GM06990 (cell line): ENCODE results near the gene CD37.
"Not testable (repeated sequence)": the region's sequence is repeated elsewhere in the genome, so short reads cannot be mapped to it uniquely, and the experiment has no call there.

Experiments
- DNase-seq: peaks from one replicate; pipeline ENCODE4 v3.0.0-alpha.2; 2011; ENCODE audit not compliant: insufficient read length; ENCODE audit errors: extremely low read depth
- H3K27me3 ChIP-seq: replicated peaks from 2 replicates; pipeline ENCODE4 v1.6.0; 2011; ENCODE audit warnings: low read length; ENCODE audit not compliant: control insufficient read depth, insufficient read depth
- H3K36me3 ChIP-seq: 2 replicates; pipeline ENCODE4 v1.5.1; 2011; ENCODE audit warnings: low read length; ENCODE audit not compliant: control insufficient read depth, insufficient read depth
- H3K4me3 ChIP-seq: replicated peaks from 2 replicates; pipeline ENCODE4 v1.5.1; 2011; ENCODE audit warnings: low read depth, mild to moderate bottlenecking, control low read depth, low read length
- TF ChIP-seq, protein P1 (sequence below): IDR thresholded peaks from 2 replicates; pipeline ENCODE4 v1.5.1; 2011; ENCODE audit warnings: low read length, control low read depth, mild to moderate bottlenecking, inconsistent platforms; ENCODE audit not compliant: insufficient read depth, poor library complexity, severe bottlenecking

CD37 gene

DNA sequence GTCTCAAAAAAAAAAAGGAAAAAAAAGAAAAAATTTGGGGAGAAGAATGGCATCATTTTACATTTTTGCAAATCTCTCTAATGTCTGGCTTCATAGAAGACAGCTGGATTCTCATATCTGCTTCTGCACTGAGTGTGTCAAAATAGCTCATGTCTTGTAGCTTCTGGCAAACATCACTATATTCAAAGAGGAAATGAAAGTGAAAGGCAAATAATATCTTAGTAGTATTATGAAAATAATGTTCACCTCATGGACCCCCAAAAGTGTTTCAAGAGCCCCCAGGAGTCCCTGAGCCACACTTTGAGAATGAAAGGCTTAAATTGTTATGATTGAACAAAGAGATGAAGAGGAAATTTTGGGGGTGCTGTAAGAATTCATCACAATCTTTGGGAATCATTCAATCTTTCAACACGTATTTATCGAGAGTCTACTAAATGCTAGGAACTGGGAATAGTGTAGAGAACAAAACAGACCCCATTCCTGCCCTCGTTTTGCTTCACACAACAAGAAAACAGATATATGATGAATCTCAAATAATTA is 9.0 kb upstream of the CD37 start:
- TF ChIP-seq, protein P1, sequence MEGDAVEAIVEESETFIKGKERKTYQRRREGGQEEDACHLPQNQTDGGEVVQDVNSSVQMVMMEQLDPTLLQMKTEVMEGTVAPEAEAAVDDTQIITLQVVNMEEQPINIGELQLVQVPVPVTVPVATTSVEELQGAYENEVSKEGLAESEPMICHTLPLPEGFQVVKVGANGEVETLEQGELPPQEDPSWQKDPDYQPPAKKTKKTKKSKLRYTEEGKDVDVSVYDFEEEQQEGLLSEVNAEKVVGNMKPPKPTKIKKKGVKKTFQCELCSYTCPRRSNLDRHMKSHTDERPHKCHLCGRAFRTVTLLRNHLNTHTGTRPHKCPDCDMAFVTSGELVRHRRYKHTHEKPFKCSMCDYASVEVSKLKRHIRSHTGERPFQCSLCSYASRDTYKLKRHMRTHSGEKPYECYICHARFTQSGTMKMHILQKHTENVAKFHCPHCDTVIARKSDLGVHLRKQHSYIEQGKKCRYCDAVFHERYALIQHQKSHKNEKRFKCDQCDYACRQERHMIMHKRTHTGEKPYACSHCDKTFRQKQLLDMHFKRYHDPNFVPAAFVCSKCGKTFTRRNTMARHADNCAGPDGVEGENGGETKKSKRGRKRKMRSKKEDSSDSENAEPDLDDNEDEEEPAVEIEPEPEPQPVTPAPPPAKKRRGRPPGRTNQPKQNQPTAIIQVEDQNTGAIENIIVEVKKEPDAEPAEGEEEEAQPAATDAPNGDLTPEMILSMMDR: no peak
- no peak for DNase-seq
- Histone ChIP-seq H3K4me3 (no peak overlapping the region), H3K36me3 (no peaks in the 10 kb centered on the region; the same call in 1 of the 2 replicates), H3K27me3 (no peaks in the 10 kb centered on the region)

DNA sequence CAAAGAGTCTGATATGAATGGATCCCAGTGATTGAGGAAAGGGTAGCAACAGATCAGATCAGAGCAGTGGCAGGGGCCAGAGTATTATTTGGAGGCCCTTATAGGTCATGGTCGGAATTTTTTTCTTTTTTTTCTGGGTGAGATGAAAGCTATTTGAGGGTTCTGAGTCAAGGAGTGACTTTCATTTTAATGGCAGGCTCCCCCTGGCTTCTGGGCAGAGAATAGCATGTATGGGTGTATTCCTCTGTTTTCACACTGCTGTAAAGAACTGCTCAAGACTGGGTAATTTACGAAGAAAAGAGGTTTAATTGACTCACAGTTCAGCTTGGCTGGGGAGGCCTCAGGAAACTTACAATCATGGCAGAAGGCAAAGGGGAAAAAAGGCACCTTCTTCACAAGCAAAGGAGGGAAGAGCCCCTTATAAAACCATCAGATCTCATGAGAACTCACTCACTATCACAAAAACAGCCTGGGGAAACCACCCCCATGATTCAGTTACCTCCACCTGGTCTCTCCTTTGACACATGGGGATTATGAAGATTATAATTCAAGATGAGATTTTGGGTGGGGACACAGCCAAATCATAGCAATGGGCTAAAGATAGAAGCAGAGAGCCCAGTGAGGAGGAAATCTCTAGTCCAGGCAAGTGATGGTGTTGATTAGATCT is 7.2 kb upstream of the CD37 start:
- no peak for DNase-seq
- TF ChIP-seq, protein P1: peak; percentile 84
- H3K36me3 ChIP-seq: no peaks in the 10 kb centered on the region; the same call in 1 of the 2 replicates

DNA sequence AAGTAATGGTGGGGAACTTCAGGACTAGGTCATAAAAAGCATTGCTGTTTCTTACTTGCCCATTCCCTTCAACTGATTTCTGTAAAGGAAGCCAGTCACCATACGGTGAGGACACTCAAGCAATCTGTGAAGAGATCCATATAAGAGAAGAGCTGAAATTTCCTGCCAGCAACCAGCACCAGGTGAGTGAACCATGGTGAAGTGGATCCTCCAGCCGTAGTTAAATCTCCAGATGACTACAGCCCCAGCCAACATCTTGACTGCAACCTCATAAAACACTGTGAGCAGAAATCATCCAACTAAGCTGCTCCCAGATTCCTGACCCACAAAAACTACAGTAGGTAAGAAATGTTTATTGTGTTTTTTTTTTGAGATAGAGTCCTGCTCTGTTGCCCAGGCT is 6.5 kb upstream of the CD37 start:
- no peak overlapping the region for H3K4me3 ChIP-seq
- TF ChIP-seq, protein P1: no peak
- H3K36me3 ChIP-seq: no peaks in the 10 kb centered on the region; the same call in 1 of the 2 replicates
- no peak for DNase-seq
- no peaks in the 10 kb centered on the region for H3K27me3 ChIP-seq

More for the DNA sequence above, 7.2 kb upstream of the CD37 start:
- Histone ChIP-seq H3K27me3 (no peaks in the 10 kb centered on the region), H3K4me3 (no peak overlapping the region)

DNA sequence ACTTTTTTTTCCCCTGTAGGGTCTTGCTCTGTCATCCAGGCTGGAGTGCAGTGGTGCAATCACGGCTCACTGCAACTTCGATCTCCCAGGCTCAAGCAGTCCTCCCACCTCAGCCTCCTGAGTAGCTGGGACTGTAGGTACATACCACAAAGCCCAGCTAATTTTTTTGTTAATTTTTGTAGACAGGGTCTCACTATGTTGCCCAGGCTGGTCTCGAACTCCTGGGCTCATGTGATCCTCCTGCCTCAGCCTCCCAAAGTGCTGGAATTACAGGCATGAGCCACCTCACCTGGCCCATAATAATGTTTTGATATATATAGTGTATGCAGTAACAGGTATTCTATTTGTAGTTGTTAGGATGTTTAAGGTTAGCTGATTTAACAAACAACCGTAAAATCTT is 4.0 kb upstream of the CD37 start:
- not testable (repeated sequence) for H3K36me3 ChIP-seq, H3K27me3 ChIP-seq, H3K4me3 ChIP-seq, DNase-seq

GRCh38 chr19:49331616-49332055 is 3.6 kb upstream of the CD37 start:
- Histone ChIP-seq H3K36me3 (peaks cover under 1% of the 10 kb centered on the region), H3K27me3 (no peaks in the 10 kb centered on the region), H3K4me3 (no peak overlapping the region)
- DNase-seq: no peak
- TF ChIP-seq, protein P1: no peak

GRCh38 chr19:49332691-49333417 is 2.4 kb upstream of the CD37 start:
- DNase-seq, H3K27me3 ChIP-seq, H3K4me3 ChIP-seq, H3K36me3 ChIP-seq: not testable (repeated sequence)
